Activated CD4-positive, alpha-beta T cell treated with anti-CD3 and anti-CD28 coated beads, Interleukin-2, amount 50 U/mL, for 48 hours (primary cell): ENCODE results near the gene TMEM208.

Source experiments
- DNase-seq, 2 experiments: peaks; one replicate each; pipeline ENCODE4 v3.0.0-alpha.2; 2020

TMEM208 gene

DNA sequence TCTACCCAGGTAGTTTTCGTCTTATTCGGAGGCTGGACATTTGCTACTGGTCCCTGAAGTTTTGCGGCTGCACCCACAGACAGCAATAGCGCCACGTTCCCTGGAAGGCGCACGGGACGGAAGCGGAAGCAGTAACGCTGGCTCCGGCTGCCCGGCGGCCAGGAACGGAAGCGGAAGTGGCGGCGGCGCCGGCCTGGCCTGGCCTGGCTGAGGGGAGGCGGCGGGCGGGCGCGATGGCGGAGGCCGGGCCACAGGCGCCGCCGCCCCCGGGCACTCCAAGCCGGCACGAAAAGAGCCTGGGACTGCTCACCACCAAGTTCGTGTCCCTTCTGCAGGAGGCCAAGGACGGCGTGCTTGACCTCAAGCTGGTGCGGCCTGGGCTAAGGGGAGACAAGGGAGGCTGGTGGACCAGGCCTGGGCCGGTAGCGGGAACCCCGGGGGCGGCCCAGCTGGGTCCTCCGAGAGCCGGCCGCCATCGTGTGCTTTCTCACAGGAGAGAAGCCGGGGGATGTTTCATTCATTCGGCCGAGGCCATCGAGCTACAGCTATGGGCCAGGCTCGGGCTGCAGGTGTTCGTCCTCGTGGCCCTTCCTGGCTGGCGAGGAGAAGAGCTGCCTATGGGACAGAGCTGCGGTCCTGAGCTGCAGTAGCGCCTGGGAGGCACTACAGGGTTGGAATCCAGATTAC, 34.8 kb upstream of the TMEM208 start, which contains the start of gene E2F4:
Gene E2F4, plus strand, starts transcription at position 161 of the 687 bp plus-strand sequence. Its CDS starts 73 bp downstream, at position 234.
- DNase-seq: peak; percentile 89 to 91

DNA sequence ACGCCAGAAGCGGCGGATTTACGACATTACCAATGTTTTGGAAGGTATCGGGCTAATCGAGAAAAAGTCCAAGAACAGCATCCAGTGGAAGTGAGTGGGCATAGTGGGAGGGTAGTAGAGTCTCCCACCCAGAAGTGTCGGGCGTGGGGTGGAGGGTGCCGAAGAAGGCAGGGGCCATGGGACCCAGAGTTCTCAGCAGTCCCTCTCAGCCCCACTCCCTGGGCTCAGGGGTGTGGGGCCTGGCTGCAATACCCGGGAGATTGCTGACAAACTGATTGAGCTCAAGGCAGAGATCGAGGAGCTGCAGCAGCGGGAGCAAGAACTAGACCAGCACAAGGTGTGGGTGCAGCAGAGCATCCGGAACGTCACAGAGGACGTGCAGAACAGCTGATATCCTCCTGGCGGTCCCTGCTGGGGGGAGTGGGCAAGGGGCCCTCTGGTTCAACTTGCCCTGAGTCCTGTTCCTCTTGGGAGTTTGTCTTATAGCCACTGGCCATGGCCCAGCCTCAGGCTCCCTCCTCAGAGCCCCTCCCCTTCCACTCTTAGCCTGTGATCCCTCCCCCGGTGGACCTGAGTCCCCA, 34.1 kb upstream of the TMEM208 start:
- no peak for DNase-seq

DNA sequence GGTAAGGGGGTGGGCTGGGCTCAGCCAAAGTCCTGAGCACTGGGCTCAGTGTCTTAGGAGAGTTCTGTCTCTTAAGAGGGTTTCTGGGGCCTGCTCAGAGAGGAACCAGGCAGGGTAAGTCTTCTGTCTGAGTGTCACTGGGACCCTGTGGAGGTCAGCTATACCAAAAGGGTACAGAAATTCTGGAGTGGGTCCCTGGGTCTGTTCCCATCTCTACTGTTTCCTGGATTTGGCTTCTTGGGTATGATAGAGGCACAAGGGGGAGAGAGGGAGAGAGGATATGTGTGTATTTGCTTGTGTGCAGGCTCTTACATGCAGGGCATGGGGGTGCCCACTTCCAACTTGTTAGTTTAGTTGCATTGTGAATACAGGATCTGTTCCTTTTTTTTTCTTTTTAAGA, 33.4 kb upstream of the TMEM208 start:
- DNase-seq: no peak

DNA sequence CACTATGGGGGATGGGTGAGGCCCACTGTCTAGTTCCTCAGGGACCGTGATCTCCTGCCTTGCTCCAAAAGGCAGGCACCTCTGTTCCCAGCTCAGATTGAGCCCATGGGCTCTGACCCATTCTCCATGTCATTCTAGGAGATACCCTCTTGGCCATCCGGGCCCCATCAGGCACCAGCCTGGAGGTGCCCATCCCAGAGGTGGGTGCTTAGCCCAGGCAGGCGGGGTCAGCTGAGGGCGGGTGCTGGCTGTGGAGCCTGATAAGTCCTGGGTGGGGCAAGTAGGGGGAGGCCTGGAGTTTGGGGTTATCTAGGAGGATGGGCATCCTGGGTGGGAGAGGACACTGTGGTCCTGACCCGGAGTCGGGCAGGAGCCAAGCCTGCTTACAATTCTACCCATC, 32.7 kb upstream of the TMEM208 start:
- no peak for DNase-seq

DNA sequence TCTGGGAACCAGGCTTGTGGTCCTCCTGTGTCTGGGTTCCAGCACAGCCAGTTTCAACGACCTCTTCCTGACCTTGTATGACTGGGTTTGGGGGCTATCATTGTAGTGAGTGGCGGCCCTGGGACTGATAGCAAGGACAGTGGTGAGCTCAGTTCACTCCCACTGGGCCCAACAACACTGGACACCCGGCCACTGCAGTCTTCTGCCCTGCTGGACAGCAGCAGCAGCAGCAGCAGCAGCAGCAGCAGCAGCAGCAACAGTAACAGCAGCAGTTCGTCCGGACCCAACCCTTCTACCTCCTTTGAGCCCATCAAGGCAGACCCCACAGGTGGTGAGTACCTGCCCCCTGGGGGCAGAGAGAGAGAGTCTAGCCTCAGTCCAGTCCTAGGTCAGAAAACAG, 31.3 kb upstream of the TMEM208 start:
- DNase-seq: no peak

DNA sequence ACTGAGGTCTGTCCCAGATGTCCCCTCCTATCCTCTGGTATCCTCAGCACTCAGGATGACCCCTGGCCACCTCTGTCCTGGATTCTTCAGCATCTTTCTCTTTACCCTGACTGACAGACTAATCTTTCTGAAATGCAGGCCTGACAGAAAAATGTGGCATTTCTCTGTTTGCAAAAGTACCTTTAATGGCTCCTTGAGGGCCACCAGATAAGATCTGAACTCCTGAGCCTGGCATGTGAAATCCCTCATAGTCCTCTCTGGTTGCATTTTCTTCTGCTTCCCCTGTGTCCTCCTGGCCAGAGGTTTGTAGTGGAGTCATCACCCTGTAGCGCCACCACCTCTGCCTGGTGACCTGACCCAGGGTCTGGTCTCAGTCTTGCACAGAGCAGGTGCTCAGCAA, 30.0 kb upstream of the TMEM208 start:
- no peak for DNase-seq

DNA sequence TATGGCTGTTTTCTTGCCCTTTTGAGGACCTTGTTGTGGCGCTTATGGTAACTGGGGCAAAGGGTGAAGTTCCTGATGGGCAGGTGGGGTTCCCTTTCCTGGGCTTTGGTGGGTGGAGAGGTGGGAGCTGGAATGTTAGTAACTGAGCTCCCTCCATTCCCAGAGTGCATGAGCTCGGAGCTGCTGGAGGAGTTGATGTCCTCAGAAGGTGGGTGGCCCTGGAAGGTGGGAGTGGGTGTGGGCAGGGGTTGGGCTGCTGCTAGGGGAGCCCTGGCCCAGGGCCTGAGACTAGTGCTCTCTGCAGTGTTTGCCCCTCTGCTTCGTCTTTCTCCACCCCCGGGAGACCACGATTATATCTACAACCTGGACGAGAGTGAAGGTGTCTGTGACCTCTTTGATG, 29.2 kb upstream of the TMEM208 start:
- no peak for DNase-seq

DNA sequence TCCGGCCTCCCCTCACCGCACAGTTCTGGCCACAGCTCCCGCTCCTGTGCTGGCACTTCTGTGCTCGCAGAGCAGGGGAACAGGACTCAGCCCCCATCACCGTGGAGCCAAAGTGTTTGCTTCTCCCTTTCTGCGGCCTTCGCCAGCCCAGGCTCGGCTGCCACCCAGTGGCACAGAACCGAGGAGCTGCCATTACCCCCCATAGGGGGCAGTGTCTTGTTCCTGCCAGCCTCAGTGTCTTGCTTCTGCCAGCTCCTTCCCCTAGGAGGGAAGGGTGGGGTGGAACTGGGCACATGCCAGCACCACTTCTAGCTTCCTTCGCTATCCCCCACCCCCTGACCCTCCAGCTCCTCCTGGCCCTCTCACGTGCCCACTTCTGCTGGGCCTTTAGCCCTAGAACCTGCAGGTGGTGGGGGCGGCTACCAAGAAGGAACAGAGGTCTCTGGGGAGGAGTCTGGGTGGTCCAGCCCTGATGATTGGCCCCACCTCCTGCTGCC, 28.6 kb upstream of the TMEM208 start:
- peak in 1 of 2 experiments; percentile 39 for DNase-seq

DNA sequence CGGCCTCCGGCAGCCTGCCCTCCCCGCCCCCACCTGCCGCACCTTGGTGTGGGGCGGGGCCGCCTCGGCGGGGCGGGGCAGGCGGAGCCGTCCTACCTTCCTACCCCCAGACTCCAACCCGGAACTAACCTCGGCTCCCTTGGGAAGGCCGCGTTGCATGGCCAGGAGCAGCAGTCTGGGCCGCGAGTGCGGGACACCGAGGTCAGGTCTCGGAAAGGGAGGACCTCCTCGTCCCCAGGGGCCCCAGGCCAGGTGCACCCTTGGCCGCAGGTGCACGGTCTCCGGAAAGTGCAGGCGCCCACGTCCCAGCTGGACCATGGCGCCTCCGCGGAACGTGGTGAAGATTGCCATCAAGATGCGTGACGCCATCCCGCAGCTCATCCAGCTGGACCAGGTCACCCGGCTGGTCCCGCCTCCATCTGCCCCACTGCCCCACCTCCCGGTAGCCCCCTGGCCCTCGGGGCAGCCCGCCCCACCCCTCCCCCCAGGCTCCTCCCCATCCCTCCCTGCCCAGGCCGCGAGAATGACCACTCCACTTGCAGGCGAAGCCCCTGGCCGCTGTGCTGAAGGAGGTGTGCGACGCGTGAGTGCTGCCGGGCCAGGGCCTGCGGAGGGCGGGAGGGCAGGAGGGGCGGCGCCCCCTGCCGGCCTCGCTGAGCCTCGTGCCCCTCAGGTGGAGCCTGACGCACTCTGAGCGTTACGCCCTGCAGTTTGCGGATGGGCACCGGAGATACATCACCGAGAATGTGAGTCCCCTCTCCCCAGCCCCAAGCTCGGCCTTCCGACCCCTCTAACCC, 27.7 kb upstream of the TMEM208 start, which contains the start of gene ELMO3:
Gene ELMO3, plus strand, starts transcription at position 121 of the 797 bp plus-strand sequence. Its CDS starts 196 bp downstream, at position 317.
- DNase-seq: no peak

DNA sequence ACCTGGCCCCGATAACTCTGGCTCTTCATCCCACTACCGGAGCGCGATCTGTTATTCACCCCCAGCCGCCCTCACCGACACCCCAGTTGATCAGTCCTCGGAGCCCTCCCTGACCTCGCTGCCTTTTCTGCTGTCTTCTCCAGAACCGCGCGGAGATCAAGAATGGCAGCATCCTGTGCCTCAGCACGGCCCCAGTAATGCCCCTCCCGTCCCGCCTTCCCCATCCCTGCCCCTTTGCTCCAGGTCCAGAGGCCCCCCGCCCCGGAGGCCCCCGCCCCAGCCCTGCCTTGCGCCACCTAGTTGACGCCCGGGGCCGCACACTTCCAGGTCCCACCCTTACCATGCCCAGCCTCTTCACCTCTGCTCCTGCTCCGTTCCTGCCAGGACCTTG, 27.1 kb upstream of the TMEM208 start:
- no peak for DNase-seq

DNA sequence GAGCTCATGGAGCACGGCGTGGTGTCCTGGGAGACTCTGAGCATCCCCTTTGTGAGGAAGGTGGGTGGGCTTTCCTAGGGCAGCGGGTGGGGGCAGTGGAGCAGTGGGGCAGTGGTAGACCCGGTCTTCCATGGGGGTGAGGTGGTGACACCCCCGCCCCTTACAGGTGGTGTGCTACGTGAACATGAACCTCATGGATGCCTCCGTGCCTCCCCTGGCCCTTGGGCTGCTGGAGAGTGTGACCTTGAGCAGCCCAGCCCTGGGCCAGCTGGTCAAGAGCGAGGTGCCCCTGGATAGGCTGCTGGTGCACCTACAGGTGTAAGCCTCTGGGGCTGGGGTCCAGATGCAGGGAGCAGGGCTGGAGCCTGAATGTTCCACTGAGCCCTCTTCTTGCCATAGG, 26.4 kb upstream of the TMEM208 start:
- no peak for DNase-seq

DNA sequence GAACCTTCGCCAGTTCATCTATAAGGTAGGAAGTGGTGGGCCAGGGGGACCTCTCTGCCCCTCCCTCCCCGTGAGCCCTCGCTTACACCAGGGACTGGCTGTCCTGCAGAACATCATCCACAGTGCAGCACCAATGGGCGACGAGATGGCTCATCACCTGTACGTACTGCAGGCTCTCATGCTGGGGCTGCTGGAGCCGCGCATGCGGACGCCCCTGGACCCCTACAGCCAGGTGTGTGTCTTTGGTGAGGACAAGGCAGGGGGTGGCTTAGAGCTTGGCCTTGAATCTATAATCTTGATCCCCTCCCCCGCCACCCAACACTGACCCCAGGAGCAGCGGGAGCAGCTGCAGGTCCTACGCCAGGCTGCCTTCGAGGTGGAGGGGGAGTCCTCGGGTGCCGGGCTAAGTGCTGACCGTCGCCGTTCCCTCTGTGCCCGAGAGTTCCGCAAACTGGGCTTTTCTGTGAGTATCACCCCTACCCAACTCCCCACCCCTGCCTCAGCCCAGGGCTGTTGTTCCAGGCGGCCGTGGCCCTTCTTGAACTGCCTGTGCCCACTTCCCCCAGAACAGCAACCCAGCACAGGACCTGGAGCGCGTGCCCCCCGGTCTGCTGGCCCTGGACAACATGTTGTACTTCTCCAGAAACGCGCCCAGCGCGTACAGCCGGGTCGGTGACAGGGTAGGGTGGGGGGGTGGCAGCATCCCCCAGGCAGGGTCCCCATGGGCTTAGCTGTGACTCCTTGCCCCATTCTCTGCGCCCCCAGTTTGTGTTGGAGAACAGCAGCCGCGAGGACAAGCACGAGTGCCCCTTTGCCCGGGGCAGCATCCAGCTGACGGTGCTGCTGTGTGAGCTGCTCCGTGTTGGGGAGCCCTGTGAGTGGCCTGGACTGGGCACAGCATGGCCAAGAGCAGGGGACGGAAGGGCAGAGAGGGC, 25.3 kb upstream of the TMEM208 start:
- DNase-seq: no peak

DNA sequence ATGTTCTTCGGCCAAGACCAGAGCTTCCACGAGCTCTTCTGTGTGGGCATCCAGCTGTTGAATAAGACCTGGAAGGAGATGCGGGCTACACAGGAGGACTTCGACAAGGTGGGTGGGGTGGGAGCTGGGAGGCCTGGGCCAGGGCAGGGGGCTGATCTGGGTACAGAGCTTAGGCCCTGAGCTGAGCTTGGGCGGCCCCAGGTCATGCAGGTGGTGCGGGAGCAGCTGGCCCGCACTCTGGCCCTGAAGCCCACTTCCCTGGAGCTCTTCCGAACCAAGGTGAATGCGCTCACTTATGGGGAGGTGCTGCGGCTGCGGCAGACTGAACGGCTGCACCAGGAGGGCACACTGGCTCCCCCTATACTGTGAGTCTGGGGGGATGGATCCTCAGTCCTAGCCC, 24.5 kb upstream of the TMEM208 start:
- no peak for DNase-seq

DNA sequence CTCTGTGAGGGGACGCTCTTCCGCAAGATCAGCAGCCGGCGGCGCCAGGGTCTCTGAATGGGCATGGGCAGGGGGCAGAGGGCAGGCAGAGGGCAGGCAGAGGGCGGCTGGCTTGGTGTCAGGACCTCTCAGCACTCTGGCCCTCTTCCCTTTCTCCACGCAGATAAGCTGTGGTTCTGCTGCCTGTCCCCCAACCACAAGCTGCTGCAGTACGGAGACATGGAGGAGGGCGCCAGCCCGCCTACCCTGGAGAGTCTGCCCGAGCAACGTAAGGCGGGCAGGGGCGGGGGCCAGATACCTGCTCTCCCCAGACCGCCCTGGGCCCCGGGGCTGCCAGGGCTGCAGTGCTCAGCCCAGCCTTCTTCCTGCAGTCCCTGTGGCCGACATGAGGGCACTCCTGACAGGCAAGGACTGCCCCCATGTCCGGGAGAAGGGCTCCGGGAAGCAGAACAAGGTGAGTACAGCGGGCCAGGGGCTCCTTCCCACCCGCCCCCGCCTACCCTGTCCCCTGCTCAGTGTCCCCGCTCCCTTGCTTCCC, 23.9 kb upstream of the TMEM208 start:
- no peak for DNase-seq

DNA sequence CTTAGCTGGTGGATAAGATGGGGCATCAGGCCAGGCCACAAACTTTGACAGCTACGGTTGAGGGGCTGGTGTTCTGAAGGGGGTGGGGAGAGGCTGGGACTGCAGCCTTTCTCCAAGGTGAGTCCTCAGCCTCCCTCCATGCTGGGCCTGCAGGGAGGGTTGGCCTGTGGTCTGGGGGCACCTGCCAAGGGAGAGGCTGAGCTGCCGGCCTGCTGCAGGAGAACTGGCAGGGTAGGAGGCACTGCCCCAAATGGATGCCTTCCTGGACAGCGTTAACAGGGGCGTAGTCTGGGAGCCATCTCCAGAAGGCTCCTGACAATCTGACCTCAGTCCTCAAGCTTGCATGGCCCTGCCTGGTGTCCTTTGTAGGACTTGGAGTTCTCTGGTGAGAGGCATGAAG, 22.9 kb upstream of the TMEM208 start:
- no peak for DNase-seq

DNA sequence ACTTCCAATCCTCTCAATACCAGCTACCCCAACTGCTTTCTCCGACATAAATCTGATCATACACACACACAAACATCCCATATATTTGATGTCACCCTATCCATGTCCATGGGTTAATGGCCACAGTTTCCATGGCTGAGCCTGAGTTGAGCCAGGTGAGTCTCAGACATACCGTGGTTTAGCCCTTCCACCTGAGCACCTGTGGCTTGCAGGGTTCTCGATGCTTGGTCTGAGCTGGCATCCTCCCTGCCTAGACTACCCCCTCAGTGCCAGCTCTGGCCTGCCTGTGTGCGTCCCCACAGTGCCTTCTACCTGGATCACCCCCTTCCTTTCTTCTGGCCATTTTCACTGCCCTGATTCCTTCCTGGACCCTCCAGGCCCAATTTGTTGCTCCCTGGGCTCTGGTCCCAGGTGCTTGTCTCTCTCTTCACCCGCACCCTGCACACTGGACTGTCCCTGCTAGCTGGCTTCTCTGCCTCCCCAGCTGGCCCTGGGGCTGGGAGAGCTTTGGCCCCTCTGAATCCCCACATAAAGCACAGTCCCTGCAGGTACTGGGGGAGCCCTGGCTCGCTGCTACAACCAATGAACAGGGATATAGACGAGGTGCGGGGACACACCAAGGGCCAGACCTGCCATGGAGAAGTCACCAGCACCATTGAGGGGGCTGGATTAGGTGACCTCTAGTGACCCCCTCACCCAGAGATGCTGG, 20.6 kb upstream of the TMEM208 start:
- no peak for DNase-seq

DNA sequence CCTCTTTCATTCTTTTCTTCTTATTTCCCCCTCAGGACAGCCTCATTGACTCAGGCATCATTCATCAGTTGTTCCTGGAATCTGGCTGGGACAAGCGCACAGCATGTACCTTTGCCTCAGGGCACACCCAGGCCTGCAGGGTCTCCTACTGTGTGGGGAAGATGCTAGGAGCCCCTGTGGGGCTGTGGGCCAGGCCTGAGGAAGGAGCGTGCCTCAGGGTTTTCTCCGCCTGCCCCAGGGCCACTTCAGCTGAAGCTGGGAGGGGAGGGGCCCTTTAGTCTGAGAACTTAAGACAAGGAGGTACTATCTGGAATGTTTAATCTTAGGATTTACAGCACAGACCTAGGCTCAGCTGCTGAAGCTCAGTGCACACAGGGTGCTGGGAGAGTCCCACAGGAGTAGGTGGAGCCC, 20.1 kb upstream of the TMEM208 start:
- DNase-seq: no peak

DNA sequence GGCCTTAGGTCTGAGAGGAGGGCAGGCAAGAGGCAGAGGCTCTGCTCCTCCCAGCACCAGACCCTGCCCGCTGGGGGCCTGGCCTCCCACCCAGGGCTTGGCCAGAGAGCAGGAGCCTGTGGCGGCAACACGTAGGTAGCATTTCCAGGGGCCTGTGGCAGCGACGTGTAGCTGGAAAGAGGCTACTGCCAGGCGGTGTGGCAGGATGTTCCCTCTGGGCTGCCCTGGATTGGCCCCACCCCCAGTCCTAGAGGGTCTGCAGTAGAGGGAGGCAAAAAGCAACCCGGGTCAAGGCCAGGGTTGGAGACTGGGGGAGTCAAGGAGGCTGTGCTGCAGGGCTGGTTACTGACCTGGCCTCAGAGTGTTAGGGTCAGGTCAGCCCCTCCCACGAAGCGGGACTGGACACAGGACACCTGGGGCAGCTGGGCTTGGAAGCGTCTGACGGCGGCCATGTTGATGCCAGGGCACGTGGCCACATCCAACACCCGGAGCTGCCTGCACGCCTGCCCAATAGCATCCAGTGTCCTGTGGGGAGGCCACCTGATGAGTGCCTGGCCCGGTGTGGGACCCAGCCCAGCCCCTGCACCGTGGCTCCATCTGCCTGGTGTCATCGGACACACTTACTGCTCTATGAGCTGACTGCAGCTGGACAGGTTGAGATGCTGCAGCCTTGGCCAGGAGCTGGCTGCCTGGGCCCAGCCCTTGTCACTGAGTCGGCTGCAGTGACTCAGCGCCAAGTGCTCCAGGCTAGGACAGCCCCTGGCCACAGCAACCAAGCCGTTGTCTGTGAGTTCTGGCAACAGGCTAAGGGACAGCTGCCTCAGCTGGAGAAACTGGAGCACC, 19.5 kb upstream of the TMEM208 start:
- DNase-seq: no peak

DNA sequence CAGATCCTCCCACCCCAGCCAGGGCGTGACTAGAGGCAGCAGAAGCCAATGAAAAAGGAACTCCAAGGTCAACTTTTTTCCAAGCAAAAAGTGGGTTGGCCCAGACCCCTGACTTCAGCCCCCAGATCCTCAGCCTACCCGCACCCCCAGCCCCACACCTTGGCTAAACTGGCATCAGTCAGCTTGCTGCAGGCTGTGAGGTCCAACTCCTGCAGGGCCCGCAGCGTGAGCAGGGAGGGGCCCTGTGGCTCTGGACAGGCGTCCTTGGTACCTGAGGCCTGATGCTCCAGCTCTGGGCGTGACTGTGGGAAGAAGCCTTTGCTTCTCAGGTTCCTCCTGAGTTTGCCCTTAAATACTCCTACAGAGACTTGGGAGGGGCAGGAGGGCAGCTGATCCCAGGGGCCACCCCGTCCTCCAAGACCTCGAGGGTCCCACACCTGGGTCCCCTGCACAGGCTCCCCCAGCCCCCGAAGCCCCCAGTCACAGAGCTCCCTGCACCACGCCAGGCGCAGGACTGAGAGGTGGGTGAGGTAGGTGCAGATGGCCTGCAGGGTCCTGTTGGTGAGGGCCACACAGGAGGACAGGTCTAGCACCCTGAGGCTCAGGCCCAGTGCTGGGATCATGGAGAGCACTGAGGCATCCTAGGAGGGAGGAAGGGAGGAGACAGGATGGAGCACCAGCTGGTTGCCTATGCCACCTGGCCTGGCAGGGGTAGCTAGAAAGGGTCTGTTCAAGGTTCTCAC, 18.6 kb upstream of the TMEM208 start:
- no peak for DNase-seq

DNA sequence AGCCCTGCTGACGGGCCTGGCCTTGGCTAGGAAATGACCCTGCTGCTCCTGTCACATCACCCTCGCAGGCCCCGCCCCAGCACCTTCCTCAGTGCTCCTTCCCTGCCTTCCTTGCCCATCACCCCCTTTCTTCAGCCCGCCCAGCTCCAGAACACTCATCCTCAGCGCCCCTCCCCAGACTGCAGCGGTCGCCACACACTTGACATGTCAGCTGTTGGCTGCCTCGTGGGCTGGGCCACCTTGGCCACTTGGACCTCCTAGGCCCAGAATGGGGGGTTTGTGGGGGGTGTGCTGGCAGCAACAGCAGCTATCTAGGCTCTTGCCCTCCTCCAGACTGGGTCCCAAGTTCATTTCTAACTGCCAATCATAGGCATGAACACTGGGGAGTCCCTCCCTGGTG, 17.4 kb upstream of the TMEM208 start:
- DNase-seq: no peak
